ENCODE measurements around the gene APOBEC3H.
"Not testable (repeated sequence)": the region's sequence is repeated elsewhere in the genome, so short reads cannot be mapped to it uniquely, and the experiment has no call there.

The APOBEC3H gene

DNA sequence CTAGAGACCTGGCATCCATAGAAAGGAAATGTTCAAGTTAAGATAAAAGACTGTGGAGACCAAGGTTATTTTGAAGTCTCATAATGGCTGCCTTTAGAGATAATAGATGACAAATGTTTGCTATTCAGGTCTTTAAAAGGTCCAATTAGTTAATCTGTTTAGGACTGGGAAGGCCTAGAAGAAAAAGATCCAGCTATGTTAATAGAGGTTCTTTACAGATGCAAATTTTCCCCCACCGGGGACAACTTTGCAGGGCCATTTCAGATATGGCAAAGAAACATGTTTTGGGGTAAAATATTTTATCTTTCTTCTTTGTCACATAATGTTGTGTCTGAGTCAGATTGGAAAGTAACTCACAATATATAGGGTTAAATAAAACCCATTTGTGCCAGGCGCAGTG, 23.1 kb upstream of the APOBEC3H start:
- H3K4me2 ChIP-seq (ENCODE audit: low read depth, low read length, poor library complexity, severe bottlenecking): peak overlapping the region; percentile 82
- peaks cover 70% of the 10 kb centered on the region for H3F3A ChIP-seq (ENCODE audit: insufficient read depth)
- peak overlapping the region; percentile 46 for H3K9ac ChIP-seq (ENCODE audit: low read length)
- H3K9me2 ChIP-seq (replicated peaks; ENCODE audit: insufficient read depth, low read length): no peaks in the 10 kb centered on the region
- H3K27me3 ChIP-seq (ENCODE audit: low read length): no peaks in the 10 kb centered on the region
- H3K79me2 ChIP-seq (ENCODE audit: insufficient read depth, low read length): peaks cover 18% of the 10 kb centered on the region
- peak overlapping the region; percentile 7 for H3K4me3 ChIP-seq (ENCODE audit: insufficient read depth, low read length, poor library complexity, severe bottlenecking)
- no peaks in the 10 kb centered on the region for H3K9me3 ChIP-seq (ENCODE audit: insufficient read depth, low read length)
- TF ChIP-seq EZH2phosphoT487 (conservative IDR thresholded peaks at IDR 0.05; ENCODE audit: low read length): no peak
- TF ChIP-seq, protein P1, sequence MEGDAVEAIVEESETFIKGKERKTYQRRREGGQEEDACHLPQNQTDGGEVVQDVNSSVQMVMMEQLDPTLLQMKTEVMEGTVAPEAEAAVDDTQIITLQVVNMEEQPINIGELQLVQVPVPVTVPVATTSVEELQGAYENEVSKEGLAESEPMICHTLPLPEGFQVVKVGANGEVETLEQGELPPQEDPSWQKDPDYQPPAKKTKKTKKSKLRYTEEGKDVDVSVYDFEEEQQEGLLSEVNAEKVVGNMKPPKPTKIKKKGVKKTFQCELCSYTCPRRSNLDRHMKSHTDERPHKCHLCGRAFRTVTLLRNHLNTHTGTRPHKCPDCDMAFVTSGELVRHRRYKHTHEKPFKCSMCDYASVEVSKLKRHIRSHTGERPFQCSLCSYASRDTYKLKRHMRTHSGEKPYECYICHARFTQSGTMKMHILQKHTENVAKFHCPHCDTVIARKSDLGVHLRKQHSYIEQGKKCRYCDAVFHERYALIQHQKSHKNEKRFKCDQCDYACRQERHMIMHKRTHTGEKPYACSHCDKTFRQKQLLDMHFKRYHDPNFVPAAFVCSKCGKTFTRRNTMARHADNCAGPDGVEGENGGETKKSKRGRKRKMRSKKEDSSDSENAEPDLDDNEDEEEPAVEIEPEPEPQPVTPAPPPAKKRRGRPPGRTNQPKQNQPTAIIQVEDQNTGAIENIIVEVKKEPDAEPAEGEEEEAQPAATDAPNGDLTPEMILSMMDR (IDR thresholded peaks at IDR 0.05; ENCODE audit: insufficient read depth, low read length, poor library complexity, severe bottlenecking): no peak
- peak overlapping the region; percentile 99 for H3K27ac ChIP-seq (ENCODE audit: low read depth, low read length)
- no peaks in the 10 kb centered on the region for H3K36me3 ChIP-seq (ENCODE audit: low read length)
- H2AFZ ChIP-seq (ENCODE audit: low read depth, low read length, severe bottlenecking): no peak overlapping the region
- no peaks in the 10 kb centered on the region for H4K20me1 ChIP-seq (ENCODE audit: low read depth, low read length)

DNA sequence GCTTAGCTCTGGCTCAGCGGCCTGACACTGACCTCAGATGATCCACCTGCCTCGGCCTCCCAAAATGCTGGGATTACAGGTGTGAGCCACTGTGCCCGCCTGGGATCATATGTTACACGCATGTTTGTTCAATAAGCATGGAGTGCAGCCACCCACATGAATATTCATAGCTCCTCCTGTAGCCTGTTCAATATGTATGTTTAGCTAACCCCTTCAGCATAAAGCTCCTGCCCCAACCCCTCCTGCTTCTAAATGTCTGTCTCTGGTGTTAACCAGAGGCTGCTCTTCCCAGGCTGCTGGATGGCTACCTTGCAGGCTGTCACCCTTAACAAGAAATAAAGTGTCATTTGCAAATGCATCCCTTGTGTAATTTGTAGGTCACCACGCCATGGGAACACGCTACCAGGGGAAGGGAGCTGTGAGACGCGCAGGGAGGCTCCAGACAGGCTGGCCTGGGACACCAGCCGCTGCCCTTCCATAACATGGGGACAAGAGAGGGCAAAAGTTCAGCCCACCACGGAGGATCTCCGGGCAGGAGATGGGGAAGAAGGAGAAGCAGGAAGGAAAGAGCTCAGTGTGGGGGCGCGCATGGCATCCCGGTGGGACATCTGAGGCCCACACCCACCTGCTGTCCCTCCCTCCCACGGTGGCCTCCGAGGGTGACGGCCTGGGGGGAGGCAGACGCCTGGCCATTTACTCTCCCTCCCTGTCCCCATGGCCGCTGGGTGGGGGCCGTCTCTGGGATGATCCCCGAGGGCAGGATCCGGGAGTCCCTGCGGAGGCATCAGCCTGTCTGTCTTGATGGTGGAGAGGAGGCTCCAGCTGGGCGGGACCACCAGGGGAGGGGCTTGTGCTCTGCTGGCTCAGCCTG, 20.7 kb upstream of the APOBEC3H start:
- not testable (repeated sequence) for H4K20me1 ChIP-seq (ENCODE audit: low read depth, low read length); H3K36me3 ChIP-seq (ENCODE audit: low read length); H3K27me3 ChIP-seq (ENCODE audit: low read length); H3K9me3 ChIP-seq (ENCODE audit: insufficient read depth, low read length); H3K9me2 ChIP-seq (replicated peaks; ENCODE audit: insufficient read depth, low read length); H2AFZ ChIP-seq (ENCODE audit: low read depth, low read length, severe bottlenecking)
- Histone ChIP-seq H3K4me2 (ENCODE audit: low read depth, low read length, poor library complexity, severe bottlenecking) (peak overlapping the region; percentile 49), H3K79me2 (ENCODE audit: insufficient read depth, low read length) (peaks cover 19% of the 10 kb centered on the region), H3K27ac (ENCODE audit: low read depth, low read length) (peak overlapping the region; percentile 99), H3K4me3 (ENCODE audit: insufficient read depth, low read length, poor library complexity, severe bottlenecking) (peak overlapping the region; percentile 35), H3K9ac (ENCODE audit: low read length) (peak overlapping the region; percentile 82), H3F3A (ENCODE audit: insufficient read depth) (peaks cover 46% of the 10 kb centered on the region)

DNA sequence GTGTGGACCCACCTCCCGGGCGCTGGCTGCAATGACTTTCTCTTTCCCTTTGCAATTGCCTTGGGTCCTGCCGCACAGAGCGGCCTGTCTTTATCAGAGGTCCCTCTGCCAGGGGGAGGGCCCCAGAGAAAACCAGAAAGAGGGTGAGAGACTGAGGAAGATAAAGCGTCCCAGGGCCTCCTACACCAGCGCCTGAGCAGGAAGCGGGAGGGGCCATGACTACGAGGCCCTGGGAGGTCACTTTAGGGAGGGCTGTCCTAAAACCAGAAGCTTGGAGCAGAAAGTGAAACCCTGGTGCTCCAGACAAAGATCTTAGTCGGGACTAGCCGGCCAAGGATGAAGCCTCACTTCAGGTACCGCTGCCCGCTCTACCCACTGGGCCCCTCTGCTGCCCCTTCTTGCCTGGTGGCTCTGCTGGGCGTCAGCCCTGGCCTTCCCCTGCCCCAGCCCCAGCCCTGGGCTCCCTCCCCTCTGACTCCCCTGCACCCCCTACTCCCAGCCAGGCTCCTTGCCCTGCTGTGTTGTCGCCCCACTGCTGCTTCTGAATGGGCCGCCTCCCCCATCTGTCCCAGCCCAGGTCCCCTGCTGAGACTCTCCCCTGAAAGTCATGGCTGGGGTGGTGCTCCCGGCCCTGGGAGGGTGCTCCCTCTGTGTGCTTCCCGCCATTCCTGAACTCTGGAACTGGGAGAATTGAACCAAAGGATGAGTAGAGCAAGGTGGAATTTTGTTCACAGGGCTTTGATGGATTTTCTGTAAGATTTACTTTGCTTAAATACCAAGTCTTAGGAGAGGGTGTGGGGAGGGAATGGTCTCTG, 19.8 kb upstream of the APOBEC3H start, which contains the start of gene APOBEC3G:
Gene APOBEC3G (plus strand): TSS at position 250 of the 815 bp plus-strand sequence. CDS start 87 bp downstream, at position 337.
- not testable (repeated sequence) for H3K9me3 ChIP-seq (ENCODE audit: insufficient read depth, low read length); H2AFZ ChIP-seq (ENCODE audit: low read depth, low read length, severe bottlenecking); H3K27me3 ChIP-seq (ENCODE audit: low read length); H4K20me1 ChIP-seq (ENCODE audit: low read depth, low read length); H3K36me3 ChIP-seq (ENCODE audit: low read length); H3K9me2 ChIP-seq (replicated peaks; ENCODE audit: insufficient read depth, low read length)
- Histone ChIP-seq H3F3A (ENCODE audit: insufficient read depth) (peaks cover 39% of the 10 kb centered on the region), H3K79me2 (ENCODE audit: insufficient read depth, low read length) (peaks cover 19% of the 10 kb centered on the region), H3K4me3 (ENCODE audit: insufficient read depth, low read length, poor library complexity, severe bottlenecking) (peak within 1 kb of the TSS; percentile 70), H3K9ac (ENCODE audit: low read length) (peak within 1 kb of the TSS; percentile 82), H3K27ac (ENCODE audit: low read depth, low read length) (peak within 1 kb of the TSS; percentile 99), H3K4me2 (ENCODE audit: low read depth, low read length, poor library complexity, severe bottlenecking) (peak within 1 kb of the TSS; percentile 75)

DNA sequence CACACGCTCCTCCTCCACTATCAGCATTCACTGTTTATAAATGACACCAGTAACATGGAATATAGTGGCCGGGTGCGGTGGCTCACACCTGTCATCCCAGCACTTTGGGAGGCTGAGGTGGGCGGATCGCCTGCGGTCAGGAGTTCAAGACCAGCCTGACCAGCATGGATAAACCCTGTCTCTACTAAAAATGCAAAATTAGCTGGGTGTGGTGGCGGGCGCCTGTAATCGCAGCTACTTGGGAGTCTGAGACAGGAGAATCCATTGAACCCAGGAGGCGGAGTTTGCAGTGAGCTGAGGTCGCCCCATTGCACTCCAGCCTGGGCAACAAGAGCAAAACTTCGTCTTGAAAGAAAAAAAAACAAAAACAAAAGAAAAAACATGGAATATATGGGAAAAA, 19.1 kb upstream of the APOBEC3H start:
- not testable (repeated sequence) for H3K9me2 ChIP-seq (replicated peaks; ENCODE audit: insufficient read depth, low read length); H2AFZ ChIP-seq (ENCODE audit: low read depth, low read length, severe bottlenecking); H3K36me3 ChIP-seq (ENCODE audit: low read length); H3K9me3 ChIP-seq (ENCODE audit: insufficient read depth, low read length); H3K27me3 ChIP-seq (ENCODE audit: low read length); H4K20me1 ChIP-seq (ENCODE audit: low read depth, low read length)
- Histone ChIP-seq H3K79me2 (ENCODE audit: insufficient read depth, low read length) (peaks cover 19% of the 10 kb centered on the region), H3F3A (ENCODE audit: insufficient read depth) (peaks cover 33% of the 10 kb centered on the region), H3K4me3 (ENCODE audit: insufficient read depth, low read length, poor library complexity, severe bottlenecking) (peak overlapping the region; percentile 70), H3K9ac (ENCODE audit: low read length) (peak overlapping the region; percentile 82), H3K4me2 (ENCODE audit: low read depth, low read length, poor library complexity, severe bottlenecking) (peak overlapping the region; percentile 75), H3K27ac (ENCODE audit: low read depth, low read length) (peak overlapping the region; percentile 81)

Data from SU-DHL-6 (cell line).